Muscle layer of colon (tissue), 2 donors: ENCODE measurements around the gene ZBED1.

ENCODE experiments used
- H3K27ac ChIP-seq: one replicate; pipeline ENCODE4 v1.7.0; 2013; ENCODE audit warnings: low read depth, mild to moderate bottlenecking, low read length, moderate library complexity
- H3K27me3 ChIP-seq, 2 donors: one replicate each; pipeline ENCODE4 v1.7.0; 2013; ENCODE audit warnings: low read length in 2 of 2, mild to moderate bottlenecking in 2 of 2; ENCODE audit not compliant: insufficient read depth in 2 of 2, control insufficient read depth in 1 of 2
- H3K36me3 ChIP-seq: one replicate; pipeline ENCODE4 v1.7.0; 2013; ENCODE audit warnings: mild to moderate bottlenecking, low read length; ENCODE audit not compliant: insufficient read depth
- H3K4me1 ChIP-seq: one replicate; pipeline ENCODE4 v1.7.0; 2013; ENCODE audit warnings: mild to moderate bottlenecking, low read length; ENCODE audit not compliant: insufficient read depth
- H3K4me3 ChIP-seq, 2 donors: one replicate each; pipeline ENCODE4 v1.7.0; 2013; ENCODE audit warnings: low read length in 2 of 2, low read depth in 1 of 2, mild to moderate bottlenecking in 1 of 2, moderate library complexity in 1 of 2
- H3K9ac ChIP-seq: one replicate; pipeline ENCODE4 v1.7.0; 2013; ENCODE audit warnings: low read length
- H3K9me3 ChIP-seq: one replicate; pipeline ENCODE4 v1.7.0; 2013; ENCODE audit warnings: mild to moderate bottlenecking, low read length
- donor health status: abdominal sarcoma.
- donor health status: Adenocarcinoma of cecum.

Gene ZBED1

DNA sequence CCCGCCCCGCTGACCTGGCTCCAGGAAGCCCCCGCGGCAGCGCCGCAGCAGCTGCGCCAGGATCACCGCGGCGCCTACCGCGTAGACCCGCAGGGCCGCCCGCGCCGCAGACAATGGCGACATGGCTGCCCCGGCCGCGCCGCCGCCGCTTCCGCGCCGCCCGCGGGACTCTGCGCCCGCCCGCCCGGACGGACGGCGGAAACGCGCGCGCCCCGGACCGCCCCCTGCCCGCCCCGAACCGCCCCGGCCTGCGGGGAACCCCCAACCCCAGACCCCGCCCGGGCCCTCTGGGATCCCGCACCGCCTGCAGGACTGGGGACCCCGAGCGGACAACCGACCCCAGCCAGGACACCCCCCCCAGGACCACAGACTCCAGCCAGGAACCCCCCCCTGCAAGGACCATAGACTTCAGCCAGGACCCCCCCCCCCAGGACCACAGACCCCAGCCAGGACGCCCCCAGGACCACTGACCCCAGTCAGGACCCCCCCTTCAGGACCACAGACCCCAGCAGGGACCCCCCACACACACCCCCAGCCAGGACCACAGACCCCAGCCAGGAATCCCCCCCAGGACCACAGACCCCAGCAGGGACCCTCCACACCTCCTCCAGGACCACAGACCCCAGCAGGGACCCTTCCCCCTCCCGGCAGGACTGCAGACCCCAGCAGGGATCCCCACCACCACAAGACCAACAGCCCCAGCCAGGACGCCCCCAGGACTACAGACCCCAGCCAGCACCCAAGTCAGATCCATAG is at the start of gene ZBED1, which contains the start of gene DHRSX:
ZBED1 (minus strand) TSS at position 174 of the 756 bp plus-strand sequence. CDS start 10,257 bp downstream, outside the sequence.
DHRSX (minus strand) TSS at position 174 of the 756 bp plus-strand sequence; CDS start at position 123, 51 bp downstream.
- no peaks in the 10 kb centered on the region for H3K27me3 ChIP-seq
- no peaks in the 10 kb centered on the region for H3K36me3 ChIP-seq
- H3K9me3 ChIP-seq: no peaks in the 10 kb centered on the region
- peak within 1 kb of the TSS; percentile 78 for H3K27ac ChIP-seq
- H3K4me1 ChIP-seq: peaks cover 26% of the 10 kb centered on the region
- H3K9ac ChIP-seq: no peak within 1 kb of the TSS
- peak within 1 kb of the TSS; percentile 75 to 94 for H3K4me3 ChIP-seq

DNA sequence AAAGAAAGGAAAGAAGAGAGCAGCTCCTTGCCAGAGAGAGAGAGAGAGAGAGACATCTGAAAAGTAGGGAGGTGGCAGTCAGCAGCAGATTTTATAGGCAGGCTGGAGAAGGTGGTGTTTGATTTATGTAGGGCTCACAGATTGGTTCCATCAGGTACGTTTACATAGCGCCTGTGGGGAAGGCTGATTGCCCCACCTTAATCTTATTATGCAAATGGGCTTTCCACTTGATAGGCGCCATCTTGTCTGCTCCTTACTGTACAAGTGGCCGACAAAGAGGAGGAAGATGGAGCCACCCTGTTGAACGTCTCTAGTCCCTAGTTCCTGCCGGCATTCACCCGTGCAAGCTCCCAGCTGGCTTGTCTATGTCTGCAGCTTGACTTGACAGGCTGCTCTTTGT is 49.1 kb upstream of the ZBED1 start:
- no peak overlapping the region for H3K9ac ChIP-seq
- H3K36me3 ChIP-seq: no peaks in the 10 kb centered on the region

DNA sequence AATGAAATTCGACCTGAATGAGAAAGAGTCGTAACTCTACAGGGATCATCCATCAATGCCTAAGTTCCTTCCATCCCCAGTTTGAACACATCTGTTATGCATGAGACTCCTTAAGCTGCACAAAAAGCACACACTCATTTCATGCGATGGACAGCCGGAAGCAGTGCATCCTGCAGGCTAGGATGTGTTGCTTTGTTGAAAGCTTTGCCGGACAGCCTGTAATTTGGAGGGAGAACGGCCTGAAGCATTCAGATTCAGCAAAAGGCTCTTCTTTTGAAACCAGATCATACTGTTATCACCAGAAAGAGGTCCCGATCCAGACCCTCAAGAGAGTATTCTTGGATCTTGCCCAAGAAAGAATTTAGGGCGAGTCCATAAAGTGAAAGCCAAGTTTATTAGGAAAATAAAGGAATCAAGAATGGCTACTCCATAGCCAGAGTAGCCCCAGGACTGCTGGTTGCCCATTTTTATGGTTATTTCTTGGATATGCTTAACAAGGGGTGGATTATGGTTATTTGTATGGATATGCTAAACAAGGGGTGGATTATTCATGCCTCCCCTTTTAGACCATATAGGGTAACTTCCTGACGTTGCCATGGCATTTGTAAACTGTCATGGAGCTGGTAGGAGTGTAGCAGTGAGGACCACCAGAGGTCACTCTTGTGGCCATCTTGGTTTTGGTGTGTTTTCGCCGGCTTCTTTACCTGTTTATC is 48.1 kb upstream of the ZBED1 start:
- H3K36me3 ChIP-seq: no peaks in the 10 kb centered on the region
- H3K9ac ChIP-seq: no peak overlapping the region
- no peaks in the 10 kb centered on the region for H3K4me1 ChIP-seq
- no peak overlapping the region for H3K27ac ChIP-seq
- H3K4me3 ChIP-seq: no peak overlapping the region
- no peaks in the 10 kb centered on the region for H3K9me3 ChIP-seq
- H3K27me3 ChIP-seq: no peaks in the 10 kb centered on the region

More for the DNA sequence above, 49.1 kb upstream of the ZBED1 start:
- no peak overlapping the region for H3K4me3 ChIP-seq
- no peak overlapping the region for H3K27ac ChIP-seq
- no peaks in the 10 kb centered on the region for H3K4me1 ChIP-seq
- no peaks in the 10 kb centered on the region for H3K9me3 ChIP-seq
- no peaks in the 10 kb centered on the region for H3K27me3 ChIP-seq

DNA sequence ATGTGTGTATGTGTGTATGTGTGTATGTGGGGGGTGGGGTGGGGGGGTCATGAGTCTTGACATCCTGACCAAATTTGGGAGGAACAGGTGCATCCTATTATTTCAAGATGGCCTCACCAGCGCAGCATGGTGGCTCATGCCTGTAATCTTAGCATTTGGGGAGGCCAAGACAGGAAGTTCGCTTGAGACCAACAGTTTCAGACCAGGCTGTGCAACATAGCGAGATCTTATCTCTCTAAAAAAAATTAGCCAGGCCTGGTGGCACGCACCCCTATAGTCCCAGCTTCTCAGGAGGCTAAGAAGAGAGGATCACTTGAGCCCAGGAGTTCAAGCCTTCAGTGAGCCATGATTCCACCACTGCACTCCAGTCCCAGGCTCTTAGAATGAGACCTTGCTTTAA is 47.0 kb upstream of the ZBED1 start:
- no peaks in the 10 kb centered on the region for H3K4me1 ChIP-seq
- no peak overlapping the region for H3K9ac ChIP-seq
- no peaks in the 10 kb centered on the region for H3K36me3 ChIP-seq
- no peak overlapping the region for H3K4me3 ChIP-seq
- H3K9me3 ChIP-seq: no peaks in the 10 kb centered on the region
- no peak overlapping the region for H3K27ac ChIP-seq
- H3K27me3 ChIP-seq: no peaks in the 10 kb centered on the region

DNA sequence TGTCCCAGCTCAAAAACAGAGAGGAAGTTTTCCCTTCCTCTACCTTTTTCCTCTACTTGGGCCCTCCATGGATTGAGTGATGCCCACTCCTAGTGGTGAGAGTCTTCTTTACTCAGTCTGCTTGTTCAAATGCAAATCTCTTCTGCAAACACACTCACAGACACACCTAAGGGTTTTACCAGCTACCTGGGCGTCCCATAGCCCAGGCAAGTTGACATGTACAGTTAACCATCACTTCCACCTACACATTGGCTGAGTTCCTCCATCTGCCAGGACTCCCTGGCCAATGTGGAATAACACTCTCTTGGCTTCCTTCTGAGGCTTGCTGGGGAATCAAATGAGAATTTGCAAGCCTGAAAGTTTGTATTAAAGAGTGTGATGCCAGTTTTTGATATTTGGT is 45.7 kb upstream of the ZBED1 start:
- Histone ChIP-seq H3K27ac (no peak overlapping the region), H3K9me3 (no peaks in the 10 kb centered on the region), H3K4me3 (no peak overlapping the region), H3K4me1 (no peaks in the 10 kb centered on the region), H3K9ac (no peak overlapping the region), H3K36me3 (no peaks in the 10 kb centered on the region), H3K27me3 (no peaks in the 10 kb centered on the region)

DNA sequence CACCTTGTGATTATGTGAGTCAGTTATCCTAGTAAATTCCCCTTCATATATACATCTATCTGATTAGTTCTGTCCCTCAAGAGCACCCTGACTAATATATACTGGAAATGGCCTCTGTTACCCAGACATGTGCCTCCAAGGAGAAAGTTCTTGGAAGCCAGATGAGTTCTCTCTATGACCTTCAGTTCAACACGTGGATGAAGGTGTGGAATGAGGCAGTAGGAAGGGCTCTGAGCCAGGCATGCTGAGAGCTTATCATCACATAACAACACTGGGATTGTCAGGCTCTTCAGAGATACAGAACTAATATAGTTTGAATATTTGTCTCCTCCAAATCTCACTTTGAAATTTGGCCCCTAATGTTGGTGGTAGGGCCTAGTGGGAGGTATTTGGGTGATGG is 44.4 kb upstream of the ZBED1 start:
- no peaks in the 10 kb centered on the region for H3K9me3 ChIP-seq
- no peak overlapping the region for H3K4me3 ChIP-seq
- H3K27me3 ChIP-seq: no peaks in the 10 kb centered on the region
- H3K27ac ChIP-seq: no peak overlapping the region
- H3K36me3 ChIP-seq: no peaks in the 10 kb centered on the region
- H3K4me1 ChIP-seq: no peaks in the 10 kb centered on the region
- H3K9ac ChIP-seq: no peak overlapping the region

DNA sequence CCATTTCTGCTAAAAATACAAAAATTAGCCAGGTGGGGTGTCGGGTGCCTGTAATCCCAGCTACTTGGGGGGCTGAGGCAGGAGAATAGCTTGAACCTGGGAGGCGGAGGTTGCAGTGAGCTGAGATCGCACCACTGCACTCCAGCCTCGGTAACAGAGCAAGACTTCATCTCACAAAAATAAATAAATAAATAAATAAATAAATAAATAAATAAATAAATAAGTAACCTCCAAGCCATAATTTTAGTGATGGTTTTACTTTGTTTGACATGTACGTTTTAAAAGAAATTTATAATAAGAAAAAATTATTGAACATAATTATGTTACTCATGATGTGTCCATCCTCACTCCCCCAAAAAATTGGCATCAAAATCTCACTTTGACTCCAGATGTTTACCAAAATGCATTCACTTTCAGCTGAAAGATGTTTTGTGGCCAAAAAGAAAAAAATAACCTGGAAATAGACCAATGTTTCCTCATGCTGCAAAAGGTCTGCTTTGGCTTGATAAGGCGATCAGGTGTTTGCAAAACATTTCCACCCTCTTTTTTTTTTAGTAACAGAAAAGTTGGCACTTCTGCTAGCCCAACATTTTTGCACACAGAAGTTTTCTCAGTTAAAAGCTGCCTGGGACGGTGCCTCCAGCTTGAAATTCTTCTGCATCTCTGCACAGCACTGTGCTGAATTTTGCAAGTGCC is 42.2 kb upstream of the ZBED1 start:
- Histone ChIP-seq H3K4me3 (no peak overlapping the region), H3K9ac (no peak overlapping the region), H3K27me3 (no peaks in the 10 kb centered on the region), H3K9me3 (no peaks in the 10 kb centered on the region), H3K27ac (no peak overlapping the region), H3K36me3 (no peaks in the 10 kb centered on the region), H3K4me1 (no peaks in the 10 kb centered on the region)

DNA sequence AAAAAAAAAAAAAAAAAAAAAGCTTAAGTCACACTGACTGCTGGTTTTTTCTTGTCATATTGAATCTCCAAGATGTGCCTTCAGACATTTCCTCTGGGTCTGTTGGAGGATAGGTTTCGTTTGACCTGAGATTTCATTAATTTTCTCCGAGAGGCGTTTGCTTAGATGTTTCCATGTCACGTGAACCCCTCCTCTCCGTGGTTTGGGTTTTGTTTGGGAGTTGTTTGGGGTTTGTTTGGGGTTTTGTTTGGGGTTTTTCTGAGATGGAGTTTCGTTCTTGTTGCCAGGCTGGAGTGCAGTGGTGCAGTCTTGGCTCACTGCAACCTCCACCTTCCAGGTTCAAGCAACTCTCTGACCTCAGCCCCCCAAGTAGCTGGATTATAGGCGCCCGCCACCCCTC is 40.8 kb upstream of the ZBED1 start:
- Histone ChIP-seq H3K27ac (no peak overlapping the region), H3K27me3 (no peaks in the 10 kb centered on the region), H3K4me3 (no peak overlapping the region), H3K9me3 (no peaks in the 10 kb centered on the region), H3K4me1 (no peaks in the 10 kb centered on the region), H3K36me3 (no peaks in the 10 kb centered on the region), H3K9ac (no peak overlapping the region)

DNA sequence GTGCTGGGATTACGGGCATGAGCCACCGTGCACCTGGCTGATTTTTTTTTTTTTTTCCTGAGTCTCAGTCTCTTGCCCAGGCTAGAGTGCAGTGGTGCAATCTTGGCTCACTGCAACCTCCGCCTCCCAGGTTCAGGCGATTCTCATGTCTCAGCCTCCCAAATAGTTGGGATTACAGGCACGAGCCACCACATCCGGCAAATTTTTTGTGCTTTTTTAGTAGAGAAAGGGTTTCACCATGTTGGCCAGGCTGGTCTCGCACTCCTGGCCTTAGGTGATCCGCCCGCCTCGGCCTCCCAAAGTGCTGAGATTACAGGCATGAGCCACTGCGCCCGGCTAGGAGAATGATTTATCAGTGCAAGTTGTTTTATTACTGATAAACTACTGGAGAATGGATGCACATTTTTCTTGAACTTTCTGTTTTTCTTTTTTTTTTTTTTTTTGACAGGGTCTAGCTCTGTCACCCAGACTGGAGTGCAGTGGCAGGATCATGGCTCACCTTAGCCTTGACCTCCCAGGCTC is 39.7 kb upstream of the ZBED1 start:
- Histone ChIP-seq H3K4me3 (no peak overlapping the region), H3K27me3 (no peaks in the 10 kb centered on the region), H3K27ac (no peak overlapping the region), H3K4me1 (no peaks in the 10 kb centered on the region), H3K9ac (no peak overlapping the region), H3K9me3 (no peaks in the 10 kb centered on the region), H3K36me3 (no peaks in the 10 kb centered on the region)

DNA sequence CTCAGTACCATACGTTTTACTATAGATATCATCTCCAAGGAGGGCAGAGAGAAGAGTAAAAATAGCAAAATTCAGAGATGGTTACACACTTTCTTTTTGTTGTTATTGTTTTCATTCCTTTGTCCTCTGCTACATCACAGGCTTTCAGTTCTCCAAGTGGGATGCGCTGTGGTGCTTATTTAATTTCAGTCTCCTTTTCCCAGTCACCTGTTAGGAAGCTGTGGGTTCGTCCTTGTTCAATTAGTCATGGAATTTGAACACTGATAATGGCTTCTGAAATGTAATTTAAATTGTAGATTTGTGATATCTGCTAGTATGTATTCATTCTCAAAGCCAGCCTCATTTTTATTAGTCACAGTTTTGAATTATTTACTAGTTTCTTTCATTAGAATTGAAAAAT is 38.8 kb upstream of the ZBED1 start:
- Histone ChIP-seq H3K9ac (no peak overlapping the region), H3K9me3 (no peaks in the 10 kb centered on the region), H3K4me1 (no peaks in the 10 kb centered on the region), H3K27me3 (no peaks in the 10 kb centered on the region), H3K4me3 (no peak overlapping the region), H3K27ac (no peak overlapping the region), H3K36me3 (no peaks in the 10 kb centered on the region)

DNA sequence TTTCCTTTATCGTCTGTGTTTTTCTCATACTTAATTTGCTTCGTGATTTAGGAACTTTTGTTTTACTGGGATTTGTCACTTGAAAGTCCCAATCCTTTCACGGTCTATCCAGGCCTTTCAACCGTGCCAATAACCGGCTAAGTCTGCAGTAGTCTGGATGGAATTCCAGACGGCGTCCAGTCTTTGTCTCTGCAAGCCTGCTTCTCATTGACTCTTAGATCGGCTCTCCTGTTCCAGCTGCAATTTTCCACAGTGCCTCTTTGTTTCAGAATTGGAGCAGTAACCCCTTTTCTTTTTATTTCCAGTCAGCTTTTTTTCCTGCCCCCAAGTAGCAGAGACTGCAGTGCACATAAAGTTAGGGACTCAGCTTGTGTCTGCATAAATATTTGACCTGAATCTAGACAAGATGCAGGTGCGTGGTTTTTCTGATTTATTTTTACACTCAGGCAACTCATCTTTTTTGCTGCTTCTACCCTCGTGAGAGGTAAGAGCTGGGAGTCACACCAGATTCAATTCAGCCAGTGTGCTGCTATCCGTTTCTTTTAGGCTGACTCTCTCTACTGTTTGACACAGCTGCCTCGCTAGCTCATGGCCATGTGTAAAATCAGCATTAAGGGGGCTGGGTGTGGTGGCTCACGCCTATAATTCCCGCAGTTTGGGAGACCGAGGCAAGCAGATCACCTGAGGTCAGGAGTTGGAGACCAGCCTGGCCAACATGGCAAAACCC is 37.4 kb upstream of the ZBED1 start:
- H3K27me3 ChIP-seq: no peaks in the 10 kb centered on the region
- no peaks in the 10 kb centered on the region for H3K9me3 ChIP-seq
- H3K4me1 ChIP-seq: no peaks in the 10 kb centered on the region
- no peaks in the 10 kb centered on the region for H3K36me3 ChIP-seq
- no peak overlapping the region for H3K4me3 ChIP-seq
- no peak overlapping the region for H3K9ac ChIP-seq
- H3K27ac ChIP-seq: no peak overlapping the region
